Muscle of leg (tissue), 11 donors: Measurements from ENCODE around the gene VNN1. TPM values are rescaled to one million over a fixed set of nuclear protein-coding genes. Genes with fewer than 3 reads are reported as not detected.

ENCODE experiments used
- DNase-seq: peaks from one replicate; pipeline ENCODE4 v3.0.0; 2013
- H3K27ac ChIP-seq: one replicate; pipeline ENCODE4 v1.5.1; 2013; ENCODE audit warnings: mild to moderate bottlenecking, low read length, control low read depth
- H3K27me3 ChIP-seq: one replicate; pipeline ENCODE4 v1.6.1; 2013; ENCODE audit warnings: low read length; ENCODE audit not compliant: control insufficient read depth, insufficient read depth
- H3K36me3 ChIP-seq: one replicate; pipeline ENCODE4 v1.6.1; 2013; ENCODE audit warnings: low read length; ENCODE audit not compliant: control insufficient read depth, insufficient read depth
- H3K4me1 ChIP-seq: one replicate; pipeline ENCODE4 v1.6.1; 2013; ENCODE audit warnings: low read length; ENCODE audit not compliant: control insufficient read depth, insufficient read depth
- H3K4me3 ChIP-seq: one replicate; pipeline ENCODE4 v1.5.1; 2013; ENCODE audit warnings: low read length, control low read depth
- H3K9me3 ChIP-seq: replicated peaks from 2 replicates; pipeline ENCODE4 v1.6.1; 2013; ENCODE audit warnings: low read depth, low read length; ENCODE audit not compliant: control insufficient read depth
- WGBS: methylation state at CpG from one replicate; pipeline ENCODE4 v1.1.5; 2013; ENCODE audit warnings: missing lambda C conversion rate; ENCODE audit not compliant: insufficient coverage; 5-methylcytosine and 5-hydroxymethylcytosine counted together
- polyA plus RNA-seq, 8 donors: library from polyadenylated mRNA; unstranded; fragments of 120-200 nt; gene quantifications; one replicate each; pipeline versions ENCODE4 v1.2.1 to v1.2.3, GENCODE V29; 2013; ENCODE audit warnings: inconsistent platforms in 1 of 8, low replicate concordance in 1 of 8; ENCODE audit not compliant: insufficient read length in 8 of 8, insufficient read depth in 1 of 8
- total RNA-seq: library from RNA; stranded (reverse); fragments of 120-200 nt; gene quantifications from one replicate; pipeline ENCODE4 v1.2.4, GENCODE V29; 2013

The VNN1 gene
- total and polyA plus RNA-seq, 9 donors, result 0.08 to 0.64 (median 0.26) TPM

DNA sequence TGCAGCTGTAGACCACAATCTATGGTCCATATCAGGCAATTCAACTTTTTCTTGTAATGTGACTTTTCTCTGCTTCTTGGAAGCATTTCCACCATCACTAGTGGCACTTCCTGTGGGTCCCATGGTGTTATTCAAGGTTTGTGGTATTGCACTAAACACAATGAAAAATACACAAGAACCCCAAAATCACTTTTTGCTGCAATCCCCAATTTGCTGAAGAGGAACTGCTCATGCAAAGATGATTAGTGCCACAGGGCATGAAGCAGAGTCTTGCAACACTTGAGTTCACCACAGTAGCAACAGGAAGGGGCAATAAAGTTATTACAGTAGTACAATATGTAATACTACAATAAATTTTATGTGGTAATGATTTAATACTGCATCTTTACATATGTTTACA, 38.1 kb downstream of the VNN1 start:
- Histone ChIP-seq H3K27ac (no peak overlapping the region), H3K4me3 (no peak overlapping the region), H3K36me3 (no peaks in the 10 kb centered on the region), H3K27me3 (no peaks in the 10 kb centered on the region), H3K4me1 (no peaks in the 10 kb centered on the region), H3K9me3 (no peaks in the 10 kb centered on the region)
- no peak for DNase-seq

DNA sequence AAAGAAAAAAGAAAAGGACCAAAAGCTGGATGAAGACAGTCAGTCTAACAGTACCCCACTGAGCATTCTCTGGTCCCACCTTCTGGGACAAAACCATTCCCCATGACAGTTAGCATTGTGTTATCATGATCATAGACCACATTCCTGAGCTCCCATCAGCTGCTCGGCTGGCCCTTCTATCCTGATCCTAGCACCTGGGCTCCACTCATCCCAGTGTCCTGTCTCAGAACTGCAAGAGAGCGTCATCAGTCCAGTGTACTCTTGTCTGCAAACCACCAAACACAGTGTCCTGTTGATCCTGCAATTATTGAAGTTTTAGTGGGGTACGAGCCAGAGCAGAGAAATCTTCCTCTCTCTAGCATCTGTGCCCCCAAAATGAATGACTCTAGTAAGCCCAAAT, 38.9 kb downstream of the VNN1 start:
- Histone ChIP-seq H3K27me3 (no peaks in the 10 kb centered on the region), H3K27ac (no peak overlapping the region), H3K4me1 (no peaks in the 10 kb centered on the region), H3K36me3 (no peaks in the 10 kb centered on the region), H3K4me3 (no peak overlapping the region), H3K9me3 (no peaks in the 10 kb centered on the region)
- 77% methylated on average over 3 of the region's 3 CpGs for WGBS
- DNase-seq, result no peak

DNA sequence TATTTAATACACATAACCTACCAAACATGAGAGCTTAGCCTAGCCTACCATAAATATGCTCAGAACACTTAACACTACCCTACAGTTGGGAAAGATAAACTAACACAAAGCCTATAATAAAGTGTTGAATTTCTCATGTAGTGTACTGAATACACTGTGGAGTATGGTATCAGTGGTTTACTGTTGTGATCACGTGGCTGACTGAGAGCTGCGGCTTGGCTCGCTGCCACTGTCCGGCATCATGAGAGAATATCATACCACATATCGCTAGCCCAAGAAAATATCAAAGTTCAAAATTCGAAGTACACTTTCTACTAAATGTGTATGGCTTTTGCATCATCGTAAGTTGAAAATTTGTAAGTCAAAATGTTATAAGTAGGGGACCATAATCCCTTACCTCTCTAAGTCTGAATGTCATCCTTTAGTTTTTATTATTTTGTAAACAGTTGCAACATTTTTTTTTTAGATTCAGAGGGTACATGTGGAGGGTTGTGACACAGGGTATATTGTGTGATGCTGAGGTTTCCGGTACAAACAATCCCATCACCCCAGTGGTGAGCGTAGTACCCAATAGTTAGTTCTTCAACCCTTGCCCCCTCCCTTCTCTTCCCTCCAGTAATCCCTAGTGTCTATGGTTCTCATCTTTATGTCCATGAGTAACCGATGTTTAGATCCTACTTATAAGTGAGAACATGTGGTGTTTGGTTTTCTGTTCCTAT, 40.3 kb downstream of the VNN1 start:
- H3K27me3 ChIP-seq, result no peaks in the 10 kb centered on the region
- WGBS, result no CpG with 5 or more reads among the region's 10 CpGs
- no peaks in the 10 kb centered on the region for H3K9me3 ChIP-seq
- no peak for DNase-seq
- H3K4me3 ChIP-seq, result no peak overlapping the region
- H3K36me3 ChIP-seq, result no peaks in the 10 kb centered on the region
- no peaks in the 10 kb centered on the region for H3K4me1 ChIP-seq
- no peak overlapping the region for H3K27ac ChIP-seq

DNA sequence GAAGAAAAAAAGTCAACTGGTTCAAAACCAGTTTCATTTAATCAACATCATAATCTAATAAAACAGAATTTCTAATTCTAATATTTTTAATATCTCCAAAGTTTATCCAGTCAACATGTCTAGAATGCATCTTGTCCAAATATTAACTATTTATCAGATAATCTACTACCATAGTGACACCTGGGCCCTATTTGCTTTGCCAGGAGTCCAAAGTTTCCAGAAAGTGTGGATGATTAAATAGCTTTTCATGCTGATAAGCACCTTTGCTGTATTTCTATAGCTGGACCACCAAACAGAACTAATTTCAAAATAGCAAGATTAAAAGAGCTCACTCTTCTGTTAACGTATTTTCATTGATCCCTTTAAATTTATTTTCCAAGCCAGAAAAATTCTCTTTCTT, 42.6 kb downstream of the VNN1 start:
- no peaks in the 10 kb centered on the region for H3K36me3 ChIP-seq
- WGBS, result no CpG with 5 or more reads among the region's 1 CpG
- no peak for DNase-seq
- H3K27me3 ChIP-seq, result no peaks in the 10 kb centered on the region
- no peaks in the 10 kb centered on the region for H3K9me3 ChIP-seq
- H3K27ac ChIP-seq, result no peak overlapping the region
- H3K4me3 ChIP-seq, result no peak overlapping the region
- H3K4me1 ChIP-seq, result no peaks in the 10 kb centered on the region

DNA sequence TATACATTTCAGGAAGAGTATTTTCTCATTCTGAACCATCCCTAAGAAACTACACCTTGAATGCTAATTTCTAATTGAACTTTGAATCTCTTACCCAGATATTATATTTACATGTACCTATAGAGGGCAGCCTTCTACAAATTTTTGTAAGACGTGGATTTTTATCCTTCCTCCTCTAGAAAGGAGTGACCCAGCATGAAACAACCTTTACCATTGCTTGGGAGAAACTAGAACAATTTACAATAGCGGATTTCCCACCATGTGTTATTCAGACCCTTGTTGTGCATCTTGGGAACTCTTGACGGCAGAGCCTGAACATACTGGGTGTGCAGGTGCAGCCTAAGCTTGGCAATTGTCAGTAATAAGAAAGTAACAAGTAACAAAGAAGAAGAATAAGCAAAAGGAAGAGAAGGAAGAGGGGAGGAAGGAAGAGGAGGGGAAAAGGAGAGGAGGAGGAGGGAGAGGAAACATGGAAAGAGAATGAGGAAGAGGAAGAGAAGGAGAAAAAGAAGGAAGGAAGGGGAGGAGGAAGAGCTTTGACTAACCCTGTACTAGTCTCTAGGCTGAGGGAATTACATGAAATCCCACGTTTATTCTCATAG, 44.1 kb downstream of the VNN1 start:
- peak; percentile 56 for DNase-seq
- H3K27ac ChIP-seq, result no peak overlapping the region
- H3K27me3 ChIP-seq, result no peaks in the 10 kb centered on the region
- H3K36me3 ChIP-seq, result no peaks in the 10 kb centered on the region
- H3K4me3 ChIP-seq, result no peak overlapping the region
- no peaks in the 10 kb centered on the region for H3K4me1 ChIP-seq
- H3K9me3 ChIP-seq, result no peaks in the 10 kb centered on the region
- WGBS, result 0% methylated on average over 1 of the region's 4 CpGs

DNA sequence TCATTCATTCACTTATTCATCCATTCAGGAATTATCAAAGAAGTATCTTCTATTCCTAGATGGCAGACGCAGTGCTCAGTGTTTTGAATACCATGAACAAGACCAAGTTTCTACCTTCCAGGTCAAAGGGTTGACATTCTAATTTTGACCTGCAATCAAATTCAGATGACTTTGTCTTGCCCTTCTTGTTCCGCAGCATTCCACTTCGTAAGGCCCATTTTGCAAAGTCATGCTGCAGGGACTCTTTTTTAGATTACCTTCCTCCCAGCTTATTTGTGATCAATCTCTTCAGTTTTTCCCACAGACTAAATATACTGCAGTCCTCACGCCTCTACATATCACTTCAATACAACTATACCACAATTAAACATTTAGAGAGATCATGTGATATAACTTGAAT, 47.7 kb downstream of the VNN1 start:
- WGBS, result 86% methylated on average over 3 of the region's 4 CpGs
- H3K27me3 ChIP-seq, result no peaks in the 10 kb centered on the region
- no peaks in the 10 kb centered on the region for H3K36me3 ChIP-seq
- no peaks in the 10 kb centered on the region for H3K4me1 ChIP-seq
- no peak overlapping the region for H3K27ac ChIP-seq
- no peak overlapping the region for H3K4me3 ChIP-seq
- no peak for DNase-seq
- H3K9me3 ChIP-seq, result no peaks in the 10 kb centered on the region

DNA sequence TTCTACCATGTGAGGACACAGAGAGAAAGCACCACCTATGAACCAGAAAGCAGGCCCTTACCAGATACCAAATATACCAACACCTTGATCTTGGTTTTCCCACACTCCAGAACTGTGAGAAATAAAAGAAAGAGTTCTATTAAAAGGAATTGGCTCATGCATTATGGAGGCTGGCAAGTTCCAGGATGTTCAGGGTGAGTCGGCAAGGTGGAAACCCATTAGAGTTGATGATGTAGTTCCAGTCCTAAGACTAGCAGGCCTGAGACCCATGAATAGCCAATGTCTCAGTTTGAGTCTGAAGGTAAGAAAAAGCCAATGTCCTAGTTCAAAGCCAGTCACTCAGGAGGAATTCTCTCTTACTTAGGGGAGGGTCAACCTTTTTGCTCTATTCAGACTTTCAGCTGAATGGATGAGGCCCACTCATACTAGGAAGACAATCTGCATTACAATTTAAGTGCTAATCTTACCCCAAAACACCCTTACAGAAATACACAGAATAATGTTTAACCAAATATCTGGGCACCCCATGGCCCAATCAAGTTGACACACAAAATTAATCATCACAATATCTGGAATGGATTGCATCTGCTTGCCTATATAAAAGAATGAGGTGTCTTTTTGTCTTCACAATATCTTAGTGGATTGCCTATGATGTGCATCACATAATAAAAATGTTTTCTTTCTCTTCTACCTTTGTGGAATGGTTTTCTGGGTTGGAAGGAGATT, 49.4 kb downstream of the VNN1 start:
- Histone ChIP-seq H3K9me3 (no peaks in the 10 kb centered on the region), H3K27ac (no peak overlapping the region), H3K4me3 (no peak overlapping the region), H3K4me1 (no peaks in the 10 kb centered on the region), H3K36me3 (no peaks in the 10 kb centered on the region), H3K27me3 (no peaks in the 10 kb centered on the region)
- no peak for DNase-seq
- 83% methylated on average over 1 of the region's 1 CpG for WGBS

DNA sequence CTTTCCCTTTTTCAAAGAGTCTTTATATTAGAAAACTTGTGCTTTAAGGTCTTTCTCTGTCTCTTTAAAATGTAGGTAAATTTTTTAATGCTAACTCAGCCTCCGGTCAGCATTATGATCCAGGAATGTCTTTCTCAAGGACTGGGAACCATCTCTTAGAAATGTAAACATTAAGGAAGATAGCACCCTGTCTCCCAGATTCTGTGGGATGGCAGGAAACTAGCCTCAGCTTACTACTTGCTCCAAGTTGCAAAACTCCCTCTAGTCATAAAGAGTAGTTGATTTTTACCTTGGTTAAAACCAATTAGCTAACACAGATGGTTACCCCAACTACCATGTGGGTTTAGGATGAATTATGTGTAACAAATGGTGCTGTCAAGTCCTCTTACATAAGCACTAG, 50.2 kb downstream of the VNN1 start:
- H3K27me3 ChIP-seq, result no peaks in the 10 kb centered on the region
- H3K36me3 ChIP-seq, result no peaks in the 10 kb centered on the region
- H3K4me1 ChIP-seq, result no peaks in the 10 kb centered on the region
- no peak for DNase-seq
- H3K4me3 ChIP-seq, result no peak overlapping the region
- no peaks in the 10 kb centered on the region for H3K9me3 ChIP-seq
- H3K27ac ChIP-seq, result no peak overlapping the region
- no CpG with 5 or more reads among the region's 1 CpG for WGBS

DNA sequence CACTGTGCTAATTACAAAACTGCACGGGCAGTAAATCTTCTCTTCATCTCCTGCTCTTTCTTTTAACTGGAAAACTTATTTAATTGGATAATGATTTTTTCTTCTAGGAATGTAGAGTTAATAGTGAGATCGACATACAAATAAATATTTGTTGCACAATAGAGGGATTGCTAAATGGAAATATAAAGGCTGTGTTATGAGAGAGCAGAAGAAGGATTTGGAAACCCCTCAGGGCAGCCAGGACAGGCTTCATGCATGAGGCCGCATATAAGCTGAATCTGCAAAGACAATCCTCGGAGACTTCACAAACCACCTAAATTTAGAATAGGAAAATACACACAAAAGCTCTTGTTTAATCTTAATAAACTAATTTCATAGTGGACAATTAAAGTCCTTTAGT, 51.9 kb downstream of the VNN1 start:
- H3K27ac ChIP-seq, result no peak overlapping the region
- H3K36me3 ChIP-seq, result no peaks in the 10 kb centered on the region
- H3K27me3 ChIP-seq, result no peaks in the 10 kb centered on the region
- WGBS, result no CpG with 5 or more reads among the region's 4 CpGs
- DNase-seq, result no peak
- no peak overlapping the region for H3K4me3 ChIP-seq
- H3K9me3 ChIP-seq, result no peaks in the 10 kb centered on the region
- H3K4me1 ChIP-seq, result no peaks in the 10 kb centered on the region

DNA sequence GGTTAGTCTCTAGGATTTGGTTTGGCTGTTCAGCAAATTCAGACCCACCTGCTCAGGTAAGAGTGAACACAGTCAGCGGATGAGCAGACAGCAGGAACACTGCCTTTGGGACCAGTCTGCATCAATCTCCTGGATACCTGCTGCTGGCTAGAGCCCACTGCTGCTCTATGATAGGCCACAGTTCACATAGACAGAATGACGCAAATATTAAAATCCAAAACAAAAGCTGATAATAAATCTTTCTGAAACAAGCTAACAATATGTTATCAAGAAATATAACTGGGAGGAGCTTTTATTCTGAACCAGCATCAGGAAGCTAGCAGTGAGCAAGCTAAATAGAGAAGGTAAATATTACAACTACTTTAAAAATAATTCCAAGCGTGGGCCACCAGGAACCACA, 54.8 kb downstream of the VNN1 start, which contains the start of gene TAAR1:
Gene TAAR1, minus strand, starts transcription at position 101 of the 400 bp plus-strand sequence. CDS start 13,179 bp downstream, outside the sequence.
- Histone ChIP-seq H3K4me3 (no peak within 1 kb of the TSS), H3K4me1 (no peaks in the 10 kb centered on the region), H3K27ac (no peak within 1 kb of the TSS), H3K27me3 (no peaks in the 10 kb centered on the region), H3K9me3 (no peaks in the 10 kb centered on the region), H3K36me3 (no peaks in the 10 kb centered on the region)
- WGBS, result 88% methylated on average over 1 of the region's 3 CpGs
- no peak for DNase-seq
